Anterior cingulate cortex (tissue), 58 donors: ENCODE results near the gene RGPD6.
"Not testable (repeated sequence)": the region's sequence is repeated elsewhere in the genome, so short reads cannot be mapped to it uniquely, and the experiment has no call there.

Source experiments
- DNase-seq, 58 donors: peaks; one replicate each; lab custom pipeline; 2025; lab: John Stamatoyannopoulos, UW

Gene RGPD6

GRCh38 chr2:110482697-110483096 is 94.3 kb downstream of the RGPD6 start:
- DNase-seq: not testable (repeated sequence)

- DNase-seq: not testable (repeated sequence)
Measured at GRCh38 chr2:110481200-110481599, 95.8 kb downstream of the RGPD6 start.

GRCh38 chr2:110480084-110480483 is 96.9 kb downstream of the RGPD6 start:
- not testable (repeated sequence) for DNase-seq

- not testable (repeated sequence) for DNase-seq
Measured at GRCh38 chr2:110477370-110477769, 99.7 kb downstream of the RGPD6 start.

GRCh38 chr2:110476952-110477351 is 100.1 kb downstream of the RGPD6 start:
- not testable (repeated sequence) for DNase-seq

GRCh38 chr2:110475627-110476359 is 101.2 kb downstream of the RGPD6 start:
- DNase-seq: not testable (repeated sequence)

- DNase-seq: not testable (repeated sequence)
Measured at GRCh38 chr2:110474898-110475297, 102.1 kb downstream of the RGPD6 start.

GRCh38 chr2:110473059-110473358 is 104.0 kb downstream of the RGPD6 start:
- DNase-seq: not testable (repeated sequence)

GRCh38 chr2:110472171-110473058 is 104.6 kb downstream of the RGPD6 start, which contains the start of gene LIMS4:
LIMS4 (minus strand) TSS chr2:110472816; CDS start chr2:110472778, 38 bp downstream.
- not testable (repeated sequence) for DNase-seq

- DNase-seq: not testable (repeated sequence)
Measured at GRCh38 chr2:110468921-110469320, 108.1 kb downstream of the RGPD6 start.

GRCh38 chr2:110465312-110465711 is 111.7 kb downstream of the RGPD6 start:
- not testable (repeated sequence) for DNase-seq
